NCI-H526 (cell line): ENCODE measurements around the gene IGDCC3.

Experiments used
- DNase-seq, 2 experiments: peaks; one replicate each; lab custom pipeline; 2025; lab: John Stamatoyannopoulos, UW

IGDCC3 gene

GRCh38 chr15:65377976-65378366 is at the start of gene IGDCC3:
Gene IGDCC3 (minus strand): TSS chr15:65378002. CDS start chr15:65377788, 214 bp downstream.
- DNase-seq = peak in 1 of 2 experiments; percentile 62

DNA sequence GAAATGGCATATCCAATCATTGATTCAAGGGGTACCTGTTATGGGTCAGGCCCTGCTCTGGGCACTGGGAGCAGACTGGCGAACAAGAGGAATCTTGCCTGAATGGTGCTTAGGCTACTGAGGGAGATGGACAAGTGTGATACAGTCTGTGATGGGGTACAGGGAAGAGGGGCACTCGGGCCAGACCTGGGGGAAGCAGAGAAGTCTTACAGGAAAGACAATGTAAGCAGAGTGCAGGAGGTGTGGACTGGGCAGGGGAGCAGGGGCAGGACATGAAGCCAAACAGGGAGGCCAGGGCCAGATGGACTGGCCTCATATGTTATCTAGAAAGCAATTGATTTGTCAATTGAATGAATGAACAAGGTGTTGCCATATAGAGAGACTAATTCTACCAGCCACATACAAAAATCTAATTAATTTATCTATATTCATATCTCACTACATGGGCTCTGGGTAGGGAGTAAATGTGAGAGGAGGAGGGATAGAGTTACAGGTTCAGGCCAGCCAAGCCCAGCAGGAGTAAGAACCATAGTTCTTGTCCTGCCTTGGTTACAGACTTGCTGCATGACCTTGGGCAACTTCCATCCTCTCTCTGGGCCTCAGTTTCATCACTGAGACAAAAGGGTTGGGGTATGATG is 48.5 kb upstream of the IGDCC3 start:
- DNase-seq = peak in 1 of 2 experiments; percentile 4

- no peak for DNase-seq
Measured at GRCh38 chr15:65424683-65425082, 46.9 kb upstream of the IGDCC3 start.

DNA sequence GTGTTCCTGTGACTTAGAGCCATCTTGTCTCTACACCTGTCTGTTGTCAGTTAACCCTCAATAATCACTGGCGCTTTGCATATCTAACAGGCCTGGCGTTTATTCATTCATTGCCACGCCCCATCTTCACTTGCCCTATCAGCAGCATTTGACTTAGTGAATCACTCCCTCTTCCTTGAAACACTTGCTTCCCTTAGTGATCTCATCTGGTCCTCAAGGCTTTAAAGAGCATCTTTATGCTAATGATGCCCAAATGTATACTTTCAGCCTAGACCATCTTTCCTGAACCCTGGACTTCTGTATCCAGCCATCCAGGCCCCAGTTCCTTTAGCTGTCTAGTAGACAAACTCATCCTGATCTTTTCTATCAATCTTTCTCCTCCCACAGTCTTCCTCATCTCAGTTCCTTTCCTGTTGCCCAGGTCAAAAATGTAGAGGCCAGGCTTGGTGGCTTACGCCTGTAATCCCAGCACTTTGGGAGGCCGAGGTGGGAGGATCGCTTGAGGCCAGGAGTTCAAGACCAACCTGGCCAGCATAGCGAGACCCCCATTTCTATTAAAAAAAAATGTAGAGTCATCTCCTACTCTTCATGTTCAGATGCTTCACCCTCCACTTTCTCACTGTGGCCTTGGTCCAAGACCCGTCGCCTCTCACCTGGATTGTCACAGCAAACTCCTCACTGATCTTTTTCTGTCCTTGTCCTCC is 46.3 kb upstream of the IGDCC3 start:
- DNase-seq = peak; percentile 71 to 86

DNA sequence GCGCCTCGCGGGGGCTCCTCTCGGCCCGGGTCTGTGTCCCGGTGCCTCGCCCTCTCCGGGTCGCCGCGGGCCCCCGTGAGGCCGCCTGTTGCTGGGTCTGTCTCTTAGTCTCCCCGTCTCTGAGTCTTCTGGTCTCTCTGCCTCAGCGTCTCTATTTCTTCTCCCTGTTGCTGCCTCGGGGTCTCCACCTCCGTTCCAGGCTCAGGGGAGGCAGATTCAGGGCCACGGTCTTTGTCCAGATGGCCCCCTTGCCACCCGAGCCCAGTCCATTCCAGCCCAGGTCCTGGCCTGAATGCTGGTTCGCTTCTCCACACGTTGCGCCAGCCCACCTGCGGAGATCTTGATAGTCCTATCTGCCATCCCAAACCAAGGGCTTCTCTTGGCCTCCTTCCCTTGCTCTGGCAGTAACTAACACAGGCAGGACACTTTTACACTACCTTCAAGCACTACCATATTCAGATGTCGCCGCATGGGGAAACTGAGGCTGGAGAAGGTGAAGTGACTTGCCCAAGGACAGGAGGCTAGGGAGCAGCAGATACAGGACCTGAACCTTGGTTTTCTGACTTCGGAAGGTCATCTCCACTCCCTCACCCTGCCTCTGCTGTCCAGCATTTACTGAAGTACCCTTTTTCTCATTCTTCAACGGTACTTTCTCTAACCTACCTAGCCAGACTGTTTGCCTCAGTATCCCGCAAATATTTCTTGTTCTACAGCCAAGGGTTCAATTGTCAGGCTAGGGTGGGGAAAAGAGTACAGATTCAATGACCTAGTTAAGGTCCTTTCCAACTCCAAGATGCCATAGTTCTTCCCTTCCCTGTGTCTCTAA is 45.6 kb upstream of the IGDCC3 start:
- DNase-seq = peak in 1 of 2 experiments; percentile 47

DNA sequence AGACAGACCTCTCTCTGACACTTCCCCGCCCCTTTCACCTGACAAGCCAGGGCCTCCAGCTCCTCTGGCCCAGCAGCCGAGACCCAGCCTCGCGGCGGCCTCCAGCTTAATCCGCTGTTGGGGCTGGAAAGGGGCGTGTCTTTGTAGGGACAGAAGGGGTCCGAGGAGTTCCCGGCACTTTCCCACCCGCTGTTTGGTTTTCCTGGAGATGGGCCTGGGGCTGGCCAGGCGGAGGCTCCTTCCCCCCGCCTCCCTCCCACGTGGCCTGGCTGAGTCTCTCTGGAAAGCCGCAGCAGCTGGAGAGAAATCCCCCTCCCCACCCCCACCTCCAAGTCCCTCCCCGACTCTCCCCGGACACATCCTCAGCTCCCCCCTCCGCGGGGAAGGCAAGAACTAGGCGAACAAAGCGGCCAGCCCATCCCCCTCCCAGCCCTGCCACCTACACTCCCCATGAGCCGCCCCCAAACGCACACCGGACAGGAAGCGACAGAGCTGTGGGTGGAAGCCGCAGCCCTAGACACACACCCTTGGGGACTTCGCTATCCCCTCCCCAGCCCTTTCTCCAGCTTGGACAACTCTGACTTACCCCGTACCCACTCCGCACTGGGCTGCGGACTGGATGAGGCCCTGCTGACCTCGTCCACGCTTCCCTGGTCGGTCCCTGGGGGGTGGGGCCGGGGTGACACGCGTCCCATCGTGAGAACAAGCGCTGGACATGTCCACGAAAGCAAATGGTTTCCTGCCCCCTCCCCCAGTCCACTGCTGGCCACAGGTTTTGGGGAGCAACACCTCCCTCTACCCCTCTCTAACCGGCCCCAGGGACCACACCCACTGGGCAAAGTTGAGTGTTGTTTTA is 43.8 kb upstream of the IGDCC3 start:
- DNase-seq = peak; percentile 21 to 66

GRCh38 chr15:65420975-65421359 is 43.2 kb upstream of the IGDCC3 start:
- DNase-seq = no peak

- DNase-seq = no peak
Measured at GRCh38 chr15:65418596-65418995, 40.8 kb upstream of the IGDCC3 start.

- DNase-seq = no peak
Measured at GRCh38 chr15:65416845-65417416, 39.1 kb upstream of the IGDCC3 start.

DNA sequence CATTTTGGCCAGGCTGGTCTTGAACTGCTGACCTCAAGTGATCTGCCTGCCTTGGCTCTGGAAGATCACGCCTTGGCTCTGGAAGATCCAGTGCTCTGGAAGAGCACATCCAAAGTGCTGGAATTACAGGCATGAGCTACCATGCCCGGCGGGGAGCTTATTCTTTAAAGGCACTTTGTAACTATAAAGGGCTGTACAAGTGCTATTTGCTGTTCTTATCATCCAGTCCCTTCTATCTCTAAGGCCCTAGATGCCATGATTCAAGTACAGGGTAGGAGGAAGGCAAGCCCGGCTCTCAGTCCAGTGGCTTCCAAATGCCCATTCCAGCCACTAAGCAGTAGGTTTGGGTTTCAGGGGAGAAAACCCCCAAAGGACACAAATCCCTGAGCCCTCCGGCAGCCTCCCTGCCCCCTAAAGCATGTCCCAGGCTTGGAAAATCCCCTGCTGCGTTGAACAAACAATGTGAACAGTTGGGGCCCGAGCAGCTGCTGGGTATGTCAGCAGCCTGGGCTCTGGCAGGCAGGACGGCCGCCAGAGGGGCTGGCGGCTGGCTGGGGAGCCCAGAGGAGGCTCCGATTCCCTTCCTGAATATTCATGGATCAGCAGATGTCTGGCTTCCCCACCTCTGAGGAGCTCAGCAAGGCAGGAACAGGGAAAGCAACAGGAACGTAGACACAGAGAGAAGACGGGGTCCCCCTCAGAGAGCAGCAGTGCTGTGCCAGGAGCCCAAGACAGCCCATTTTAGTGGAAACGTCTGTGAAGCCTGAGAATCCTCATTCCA is 37.2 kb upstream of the IGDCC3 start:
- peak; percentile 30 to 87 for DNase-seq

- no peak for DNase-seq
Measured at GRCh38 chr15:65413760-65414144, 36.0 kb upstream of the IGDCC3 start.

GRCh38 chr15:65413051-65413759 is 35.4 kb upstream of the IGDCC3 start:
- no peak for DNase-seq

GRCh38 chr15:65412556-65412955 is 34.8 kb upstream of the IGDCC3 start:
- DNase-seq = no peak

- no peak for DNase-seq
Measured at GRCh38 chr15:65411465-65412071, 33.8 kb upstream of the IGDCC3 start.

GRCh38 chr15:65410972-65411371 is 33.2 kb upstream of the IGDCC3 start:
- DNase-seq = no peak

DNA sequence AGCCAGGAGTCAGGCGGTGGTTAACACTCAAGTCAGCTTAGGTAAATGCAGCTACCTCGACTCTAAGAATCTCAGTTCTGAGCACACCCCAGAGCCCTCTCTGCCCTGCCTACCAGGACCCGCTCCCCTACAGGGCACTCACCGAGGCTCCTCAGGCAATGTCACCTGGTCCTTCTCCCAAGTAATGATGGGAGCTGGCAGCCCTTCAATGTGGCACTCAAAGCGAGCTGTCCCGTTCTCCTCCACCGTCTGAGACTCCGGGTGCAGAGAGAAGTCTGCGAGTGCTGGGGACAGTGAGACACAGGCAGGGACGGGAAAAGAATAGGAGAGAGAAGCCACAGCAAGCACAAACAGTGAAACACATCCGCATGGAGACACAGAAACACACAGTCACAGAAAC is 32.2 kb upstream of the IGDCC3 start:
- no peak for DNase-seq

- DNase-seq = no peak
Measured at GRCh38 chr15:65409036-65409631, 31.3 kb upstream of the IGDCC3 start.

DNA sequence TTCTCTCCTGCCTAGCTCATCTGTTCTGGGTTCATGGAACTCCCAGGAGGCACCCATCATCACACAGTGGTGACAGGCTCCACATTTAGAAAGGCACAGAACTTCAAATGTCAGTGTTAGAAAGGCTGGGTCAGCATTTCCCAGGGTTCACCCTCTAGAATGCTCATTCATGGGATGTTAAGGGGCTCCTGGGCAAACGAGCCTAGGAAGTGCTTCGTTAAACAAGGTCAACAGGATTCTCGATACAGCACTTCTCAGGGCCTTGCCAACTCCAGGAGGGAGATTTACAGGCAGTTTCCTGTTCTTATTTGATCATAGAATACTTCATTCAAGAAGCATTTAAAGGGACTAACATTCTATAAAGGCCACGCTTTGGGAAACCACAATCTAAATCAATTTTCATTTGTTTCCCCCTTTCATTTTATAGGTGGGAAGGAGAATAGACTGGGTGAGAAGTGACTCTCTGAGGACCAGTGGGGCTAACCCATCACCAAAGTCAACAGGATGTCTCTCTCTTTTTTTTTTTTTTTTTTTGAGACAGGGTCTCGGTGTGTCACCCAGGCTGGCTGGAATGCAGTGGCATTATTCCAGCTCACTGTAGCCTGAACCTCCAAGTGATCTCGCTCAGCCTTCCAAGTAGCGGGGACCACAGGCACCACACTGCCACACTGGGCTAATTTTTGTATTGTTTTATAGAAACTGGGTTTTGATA is 30.7 kb upstream of the IGDCC3 start:
- no peak for DNase-seq
